Activated naive CD8-positive, alpha-beta T cell treated with anti-CD3 and anti-CD28 coated beads, Interleukin-2, amount 10 ng/mL, durations not matched to agents 7 days and 5 days (primary cell): ENCODE data around the gene CDNF. TPM values are rescaled to one million over a fixed set of nuclear protein-coding genes. Genes with fewer than 3 reads are reported as not detected.
A peak's percentile ranks its signal among the peaks of the same experiment; 100 is the strongest.

ENCODE experiments used
- ATAC-seq: fragments of 150-1000 bp; cut with Tn5 transposase; one replicate; pipeline ENCODE4 v1.10.0; 2021; ENCODE audit warnings: low read depth, moderate library complexity
- POLR2A ChIA-PET: fragments of 350-600 bp; sonication (Branson Sonifier 250); formaldehyde crosslinking; loops from one replicate; lab custom pipeline; 2021; ENCODE audit warnings: antibody characterized with exemption; lab: Charles Lee
- DNase-seq: peaks from one replicate; pipeline ENCODE4 v3.0.0; 2021
- H3K27ac Mint-ChIP-seq: one replicate; pipeline ENCODE4 v1.8.0; 2022; ENCODE audit warnings: mild to moderate bottlenecking, mixed read lengths
- H3K27me3 Mint-ChIP-seq: one replicate; pipeline ENCODE4 v1.8.0; 2022; ENCODE audit warnings: mild to moderate bottlenecking, moderate library complexity, mixed read lengths
- H3K36me3 Mint-ChIP-seq: one replicate; pipeline ENCODE4 v1.8.0; 2021; ENCODE audit warnings: mild to moderate bottlenecking, mixed read lengths
- H3K4me1 Mint-ChIP-seq: one replicate; pipeline ENCODE4 v1.8.0; 2021; ENCODE audit warnings: mixed read lengths
- H3K4me3 Mint-ChIP-seq: one replicate; pipeline ENCODE4 v1.8.0; 2022; ENCODE audit warnings: mild to moderate bottlenecking, moderate library complexity, mixed read lengths
- H3K9me3 Mint-ChIP-seq: one replicate; pipeline ENCODE4 v1.8.0; 2021; ENCODE audit warnings: mixed read lengths
- total RNA-seq, 2 experiments: library from RNA; stranded (reverse); gene quantifications; one replicate each; pipeline ENCODE4 v1.2.3, GENCODE V29; 2021

CDNF gene
- total RNA-seq, 2 experiments from 2014 or later: 0.82 to 1.0 TPM

GRCh38 chr10:14859775-14860174 lies 21.9 kb upstream of the CDNF start:
- H3K4me3 Mint-ChIP-seq: no peak overlapping the region
- H3K36me3 Mint-ChIP-seq: peaks cover 23% of the 10 kb centered on the region
- ATAC-seq (no peak), DNase-seq (no peak)
- no peak overlapping the region for H3K27ac Mint-ChIP-seq
- POLR2A ChIA-PET: no interaction called here
- peaks cover 3% of the 10 kb centered on the region for H3K4me1 Mint-ChIP-seq
- H3K9me3 Mint-ChIP-seq: no peaks in the 10 kb centered on the region
- no peaks in the 10 kb centered on the region for H3K27me3 Mint-ChIP-seq

GRCh38 chr10:14859043-14859442 lies 21.2 kb upstream of the CDNF start:
- no peak for ATAC-seq
- Mint-ChIP-seq H3K27ac (no peak overlapping the region), H3K36me3 (peaks cover 17% of the 10 kb centered on the region), H3K4me3 (no peak overlapping the region), H3K4me1 (peaks cover 3% of the 10 kb centered on the region), H3K27me3 (no peaks in the 10 kb centered on the region), H3K9me3 (no peaks in the 10 kb centered on the region)
- no peak for DNase-seq
- POLR2A ChIA-PET: interaction anchor here (0.5 kb wide), 1 partner anchor 1007 kb away, joined by 3 read pairs; no protein-coding TSS in a partner anchor

GRCh38 chr10:14858338-14858960 lies 20.6 kb upstream of the CDNF start:
- H3K27ac Mint-ChIP-seq: no peak overlapping the region
- POLR2A ChIA-PET: interaction anchor here (0.5 kb wide), 1 partner anchor 1007 kb away, joined by 3 read pairs; no protein-coding TSS in a partner anchor
- no peaks in the 10 kb centered on the region for H3K27me3 Mint-ChIP-seq
- peaks cover 15% of the 10 kb centered on the region for H3K36me3 Mint-ChIP-seq
- DNase-seq: no peak
- no peak overlapping the region for H3K4me3 Mint-ChIP-seq
- ATAC-seq: no peak
- no peaks in the 10 kb centered on the region for H3K9me3 Mint-ChIP-seq
- H3K4me1 Mint-ChIP-seq: peaks cover 2% of the 10 kb centered on the region

- Mint-ChIP-seq H3K36me3 (peaks cover 11% of the 10 kb centered on the region), H3K27me3 (no peaks in the 10 kb centered on the region), H3K4me3 (no peak overlapping the region), H3K9me3 (no peaks in the 10 kb centered on the region), H3K4me1 (peaks cover 1% of the 10 kb centered on the region), H3K27ac (no peak overlapping the region)
- DNase-seq: no peak
- POLR2A ChIA-PET: no interaction called here
- ATAC-seq: no peak
Observed at GRCh38 chr10:14855453-14855852, 17.6 kb upstream of the CDNF start.

GRCh38 chr10:14852236-14852635 lies 14.4 kb upstream of the CDNF start:
- Mint-ChIP-seq H3K4me3 (no peak overlapping the region), H3K27me3 (no peaks in the 10 kb centered on the region), H3K27ac (no peak overlapping the region), H3K36me3 (peaks cover 6% of the 10 kb centered on the region), H3K4me1 (no peaks in the 10 kb centered on the region), H3K9me3 (no peaks in the 10 kb centered on the region)
- DNase-seq (no peak), ATAC-seq (no peak)
- POLR2A ChIA-PET: interaction anchor here (0.9 kb wide), 1 partner anchor 9 kb away, joined by 3 read pairs; no protein-coding TSS in a partner anchor

GRCh38 chr10:14844948-14845347 lies 7.1 kb upstream of the CDNF start:
- Mint-ChIP-seq H3K27ac (no peak overlapping the region), H3K27me3 (no peaks in the 10 kb centered on the region), H3K4me3 (no peak overlapping the region), H3K9me3 (no peaks in the 10 kb centered on the region), H3K4me1 (peaks cover 16% of the 10 kb centered on the region), H3K36me3 (peaks cover 17% of the 10 kb centered on the region)
- no peak for DNase-seq
- POLR2A ChIA-PET: no interaction called here
- ATAC-seq: no peak

GRCh38 chr10:14843327-14843988 lies 5.6 kb upstream of the CDNF start:
- no peak for DNase-seq
- H3K4me1 Mint-ChIP-seq: peaks cover 19% of the 10 kb centered on the region
- no peaks in the 10 kb centered on the region for H3K9me3 Mint-ChIP-seq
- peaks cover 18% of the 10 kb centered on the region for H3K36me3 Mint-ChIP-seq
- POLR2A ChIA-PET: interaction anchor here (0.9 to 1.0 kb wide), 2 partner anchors 8 to 35 kb away, joined by 3 to 4 read pairs; partner anchors contain the start of gene SUV39H2
- H3K27ac Mint-ChIP-seq: no peak overlapping the region
- ATAC-seq: no peak
- H3K4me3 Mint-ChIP-seq: no peak overlapping the region
- no peaks in the 10 kb centered on the region for H3K27me3 Mint-ChIP-seq

- ATAC-seq (no peak), DNase-seq (no peak)
- no peaks in the 10 kb centered on the region for H3K27me3 Mint-ChIP-seq
- H3K9me3 Mint-ChIP-seq: no peaks in the 10 kb centered on the region
- peaks cover 15% of the 10 kb centered on the region for H3K36me3 Mint-ChIP-seq
- POLR2A ChIA-PET: no interaction called here
- H3K4me3 Mint-ChIP-seq: peak overlapping the region; percentile 91
- H3K27ac Mint-ChIP-seq: peak overlapping the region; percentile 52
- peaks cover 23% of the 10 kb centered on the region for H3K4me1 Mint-ChIP-seq
Observed at GRCh38 chr10:14840178-14840577, 2.3 kb upstream of the CDNF start.

GRCh38 chr10:14839305-14839695 lies 1.5 kb upstream of the CDNF start:
- Mint-ChIP-seq H3K36me3 (peaks cover 11% of the 10 kb centered on the region), H3K27me3 (no peaks in the 10 kb centered on the region), H3K9me3 (no peaks in the 10 kb centered on the region), H3K27ac (peak overlapping the region; percentile 95), H3K4me1 (peaks cover 21% of the 10 kb centered on the region), H3K4me3 (peak overlapping the region; percentile 91)
- DNase-seq (no peak), ATAC-seq (no peak)
- POLR2A ChIA-PET: interaction anchor here (1.0 to 2.7 kb wide), 5 partner anchors 39 to 285 kb away, joined by 4 to 38 read pairs (median 14); partner anchors contain the start of genes DCLRE1C, MEIG1 and SUV39H2

- H3K36me3 Mint-ChIP-seq: peaks cover 9% of the 10 kb centered on the region
- peak overlapping the region; percentile 91 for H3K4me3 Mint-ChIP-seq
- no peaks in the 10 kb centered on the region for H3K27me3 Mint-ChIP-seq
- peaks cover 21% of the 10 kb centered on the region for H3K4me1 Mint-ChIP-seq
- POLR2A ChIA-PET: interaction anchor here (0.9 to 2.7 kb wide), 17 partner anchors 36 to 1052 kb away, joined by 3 to 38 read pairs (median 5); partner anchors contain the start of genes DCLRE1C, MEIG1 and SUV39H2
- H3K9me3 Mint-ChIP-seq: no peaks in the 10 kb centered on the region
- peak; percentile 55 for DNase-seq
- ATAC-seq: peak; percentile 8
- H3K27ac Mint-ChIP-seq: peak overlapping the region; percentile 95
Observed at GRCh38 chr10:14838582-14839304, 906 bp upstream of the CDNF start.

GRCh38 chr10:14837003-14837756 lies 657 bp downstream of the CDNF start:
- Mint-ChIP-seq H3K4me3 (peak overlapping the region; percentile 91), H3K27me3 (no peaks in the 10 kb centered on the region), H3K27ac (peak overlapping the region; percentile 95), H3K9me3 (no peaks in the 10 kb centered on the region), H3K4me1 (peaks cover 21% of the 10 kb centered on the region), H3K36me3 (peaks cover 8% of the 10 kb centered on the region)
- POLR2A ChIA-PET: interaction anchor here (0.7 to 2.7 kb wide), 18 partner anchors 18 to 1051 kb away, joined by 3 to 38 read pairs (median 5); partner anchors contain the start of genes DCLRE1C, MEIG1, NMT2 and SUV39H2
- ATAC-seq: no peak
- no peak for DNase-seq

GRCh38 chr10:14836208-14836607 lies 1.6 kb downstream of the CDNF start:
- POLR2A ChIA-PET: interaction anchor here (1.9 kb wide), 1 partner anchor 279 kb away, joined by 6 read pairs; no protein-coding TSS in a partner anchor
- no peak for ATAC-seq
- Mint-ChIP-seq H3K4me1 (peaks cover 19% of the 10 kb centered on the region), H3K27ac (no peak overlapping the region), H3K4me3 (no peak overlapping the region), H3K36me3 (peaks cover 5% of the 10 kb centered on the region), H3K9me3 (no peaks in the 10 kb centered on the region), H3K27me3 (no peaks in the 10 kb centered on the region)
- no peak for DNase-seq
